ENCODE data around the gene PTPRO. TPM values are rescaled to one million over a fixed set of nuclear protein-coding genes. Genes with fewer than 3 reads are reported as not detected.

Gene PTPRO
- total RNA-seq, 1 donor from 2014 or later: 1.9 TPM

DNA sequence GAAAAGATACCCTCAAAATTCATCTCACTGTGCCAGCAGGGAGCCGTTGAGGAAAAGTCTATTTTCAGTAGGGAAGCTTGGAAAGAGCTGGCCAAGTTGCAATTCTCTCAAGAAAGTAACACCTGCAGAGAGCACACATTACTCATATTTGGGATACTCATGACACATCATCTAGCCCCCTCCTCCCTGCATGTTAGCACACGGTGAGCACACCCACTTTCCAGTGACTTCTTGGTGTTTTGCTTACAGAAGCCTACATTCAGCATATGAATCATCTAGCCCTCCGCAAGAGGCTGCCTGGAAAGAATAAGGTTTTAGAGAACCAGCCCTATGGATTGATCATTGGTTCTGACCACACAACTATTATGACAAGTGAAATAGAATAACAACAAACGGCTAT is 124.5 kb downstream of the PTPRO start:
- DNase-seq (ENCODE audit: low spot score): no peak

DNA sequence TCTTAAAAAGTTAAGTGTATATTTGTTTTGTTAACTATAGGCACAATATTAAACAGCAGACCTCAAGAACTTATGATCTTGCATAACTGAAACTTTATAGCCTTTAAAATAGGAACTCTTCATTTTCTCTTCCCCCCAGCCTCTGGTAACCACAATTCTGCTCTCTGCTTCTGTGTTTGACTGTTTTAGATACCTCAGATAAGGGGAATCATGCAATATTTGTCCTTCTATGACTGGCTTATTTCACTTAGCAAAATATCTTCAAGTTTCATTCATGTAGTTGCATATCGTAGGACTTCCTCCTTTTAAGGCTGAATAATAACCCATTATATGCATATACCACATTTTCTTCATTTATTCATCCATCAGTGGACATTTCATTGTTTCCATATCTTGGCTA is 131.3 kb downstream of the PTPRO start:
- DNase-seq (ENCODE audit: low spot score): no peak

DNA sequence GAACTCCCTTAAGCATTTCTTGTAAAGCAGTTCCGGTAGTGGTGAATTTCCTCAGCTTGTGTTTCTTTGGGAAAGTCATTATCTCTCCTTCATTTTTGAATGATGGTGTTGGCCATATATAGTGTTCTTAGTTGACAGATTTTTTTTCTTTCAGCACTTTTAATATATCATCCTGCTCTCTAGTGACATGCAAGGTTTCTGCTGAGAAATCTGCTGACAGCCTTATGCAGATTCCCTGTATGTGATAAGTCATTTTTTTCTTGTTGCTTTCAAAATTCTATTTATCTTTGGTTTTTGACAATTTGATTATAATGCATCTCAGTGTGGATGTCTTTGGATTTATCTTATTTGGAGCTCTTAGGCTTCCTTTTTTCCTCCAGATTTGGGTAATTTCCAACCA is 135.7 kb downstream of the PTPRO start:
- no peak for DNase-seq (ENCODE audit: low spot score)

DNA sequence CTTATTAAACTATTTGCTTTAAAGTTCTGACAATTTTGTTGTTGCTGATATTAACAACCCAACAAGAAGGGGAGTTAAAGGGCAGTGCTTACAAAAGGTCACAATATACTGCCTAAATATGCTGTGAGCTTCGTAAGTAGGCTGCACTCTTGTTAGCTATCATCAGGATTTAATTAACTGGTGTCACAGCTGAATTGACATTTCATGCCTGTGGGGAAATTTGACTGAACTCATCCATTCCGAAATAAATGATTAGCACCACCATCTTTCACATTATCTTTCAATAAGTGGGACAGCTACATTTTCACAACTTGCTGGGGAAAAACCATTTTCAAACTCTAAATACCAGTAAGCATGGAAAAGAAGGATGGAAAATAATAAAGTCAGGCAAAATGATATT is 146.6 kb downstream of the PTPRO start:
- no peak for DNase-seq (ENCODE audit: low spot score)

DNA sequence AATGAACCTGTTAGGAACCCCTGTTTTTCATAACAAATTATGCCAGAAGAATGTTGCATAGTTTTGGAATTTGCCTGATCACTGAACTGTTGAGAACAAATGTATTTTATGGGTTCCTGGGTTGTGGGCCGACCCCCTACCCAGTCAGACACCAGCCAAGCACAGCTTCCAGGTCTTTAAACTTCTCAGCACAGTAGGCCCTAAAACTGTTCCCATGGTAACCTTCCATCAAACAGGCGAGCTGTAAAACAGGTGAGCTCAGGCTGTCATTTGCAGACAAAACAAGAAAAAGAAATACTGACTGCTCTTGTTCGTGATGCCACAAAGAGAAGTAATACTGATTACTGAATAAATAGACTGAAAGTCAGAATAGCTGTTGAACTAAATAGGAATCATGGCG is 147.0 kb downstream of the PTPRO start:
- no peak for DNase-seq (ENCODE audit: low spot score)

DNA sequence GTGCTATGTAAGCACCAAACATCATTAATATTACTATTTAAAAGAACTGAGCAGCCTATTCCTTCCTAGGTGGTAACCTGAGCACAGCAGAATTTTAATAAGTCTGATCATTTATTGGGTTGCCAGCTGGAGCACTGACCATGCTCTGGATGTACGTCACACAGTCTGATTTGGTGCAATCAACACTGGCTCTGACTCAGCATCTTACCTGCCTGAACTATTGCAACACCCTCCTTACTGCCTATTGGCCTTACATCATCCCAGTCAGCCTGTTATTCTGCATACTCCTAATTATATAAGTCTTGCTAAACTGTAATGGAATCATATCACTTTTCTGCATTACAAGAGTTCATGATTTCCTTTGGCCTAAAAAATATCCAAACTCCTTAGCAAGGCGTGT is 149.7 kb downstream of the PTPRO start:
- no peak for DNase-seq (ENCODE audit: low spot score)

DNA sequence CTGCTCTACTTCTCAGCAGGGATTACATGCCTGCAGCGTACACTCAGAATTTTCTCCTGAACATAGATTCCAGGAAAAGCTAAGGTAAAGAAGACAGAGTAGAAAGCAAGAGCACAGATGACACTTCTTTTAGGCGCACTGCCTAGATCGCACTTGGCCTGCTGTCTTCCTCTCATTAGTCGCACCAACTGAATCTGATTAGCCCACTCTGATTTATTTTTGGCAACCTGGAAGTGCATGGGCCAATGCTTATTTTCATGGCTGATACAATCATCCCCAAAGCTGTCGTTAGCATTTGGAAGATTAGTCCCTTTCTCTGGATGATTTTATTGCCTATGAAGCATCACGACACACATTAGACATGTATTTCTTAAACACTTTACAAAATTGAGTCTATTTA is 152.5 kb downstream of the PTPRO start:
- DNase-seq (ENCODE audit: low spot score): no peak

DNA sequence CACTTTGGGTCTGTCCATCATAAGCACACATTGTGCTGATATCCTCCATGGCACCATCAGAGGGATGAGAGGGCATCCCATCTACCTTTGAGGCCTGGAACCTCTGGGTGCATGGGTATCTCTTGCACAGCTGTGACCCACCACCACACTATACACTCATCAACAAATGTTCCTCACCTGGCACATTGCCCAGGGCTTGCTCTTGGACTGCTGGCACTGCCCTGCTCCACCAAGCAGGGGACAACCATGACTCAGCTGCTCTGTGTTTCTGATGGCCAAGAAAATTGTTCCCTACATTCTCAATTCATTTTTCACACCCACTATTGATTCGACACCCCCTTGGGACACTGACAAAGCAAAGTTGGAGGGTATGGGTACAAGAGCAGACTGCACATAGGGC is 155.5 kb downstream of the PTPRO start:
- no peak for DNase-seq (ENCODE audit: low spot score)

DNA sequence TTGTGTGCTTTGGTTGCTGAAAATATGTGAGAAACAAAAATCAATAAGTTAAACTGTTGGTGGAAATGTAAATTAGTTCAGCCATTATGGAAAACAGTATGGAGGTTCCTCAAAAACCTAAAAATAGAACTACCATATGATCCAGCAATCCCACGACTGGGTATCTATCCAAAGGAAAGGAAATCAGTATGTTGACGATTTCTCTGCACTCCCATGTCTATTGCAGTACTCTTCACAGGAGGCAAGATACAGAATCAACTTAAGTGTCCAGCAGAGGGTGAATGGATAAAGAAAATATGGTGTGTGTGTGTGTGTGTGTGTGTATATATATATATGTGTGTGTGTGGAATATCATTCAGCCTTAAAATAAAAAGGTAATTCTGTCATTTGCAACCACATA is 159.5 kb downstream of the PTPRO start:
- DNase-seq (ENCODE audit: low spot score): no peak

DNA sequence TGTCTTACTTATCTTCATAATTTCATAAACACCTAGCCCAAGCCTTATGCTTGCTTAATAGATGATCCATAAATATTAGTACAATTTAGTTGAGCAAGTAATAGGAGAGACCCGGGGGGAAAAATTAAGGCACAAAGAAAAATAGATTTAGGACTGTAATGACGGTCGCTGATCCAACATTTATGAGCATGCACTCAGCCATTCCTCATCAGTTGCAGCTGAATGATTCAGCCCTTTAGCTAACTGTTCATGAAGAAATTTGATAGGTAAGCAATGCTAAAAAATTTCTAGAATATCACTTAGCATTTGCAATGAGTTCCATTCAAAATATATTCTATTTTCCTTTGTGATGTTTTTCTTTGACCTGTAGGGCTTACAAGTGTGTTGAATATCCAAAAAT is 163.2 kb downstream of the PTPRO start:
- no peak for DNase-seq (ENCODE audit: low spot score)

DNA sequence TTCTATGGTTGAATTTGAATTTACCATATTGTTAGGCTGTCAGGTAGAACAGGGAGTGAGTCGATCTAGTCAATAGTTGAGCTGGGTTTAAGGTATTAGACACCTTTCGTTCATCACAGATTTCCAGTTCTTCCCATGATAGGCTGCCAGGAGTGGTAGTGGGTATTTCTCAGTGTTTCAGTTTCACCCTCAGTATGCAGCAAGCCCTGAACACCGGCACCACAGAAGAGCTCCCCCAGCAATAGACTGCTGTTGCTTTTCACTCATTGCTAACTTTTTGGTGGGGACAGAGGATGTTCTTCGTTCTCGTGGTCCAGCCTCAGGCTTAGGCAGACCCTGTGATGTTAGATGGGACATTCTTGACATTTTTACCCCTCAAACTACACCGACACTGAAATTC is 164.6 kb downstream of the PTPRO start:
- DNase-seq (ENCODE audit: low spot score): no peak

DNA sequence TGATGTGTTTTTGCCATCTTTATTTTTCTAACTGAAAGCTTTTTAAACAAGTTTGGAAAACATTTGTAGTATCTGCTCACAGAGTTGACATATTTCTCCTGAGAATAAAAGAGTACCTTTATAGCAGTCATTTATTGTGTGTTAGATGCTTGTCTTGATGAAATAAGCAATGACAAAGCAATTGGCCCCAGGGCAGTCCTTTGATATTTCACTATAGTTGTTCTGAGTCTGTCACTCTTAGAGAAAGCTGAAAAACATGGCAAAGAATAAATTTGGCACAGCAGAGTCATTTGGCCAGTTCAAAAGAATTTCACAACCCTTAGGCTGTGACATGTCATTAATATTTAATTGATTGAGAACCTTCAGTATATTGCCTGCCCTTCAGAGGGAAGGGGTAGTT is 166.2 kb downstream of the PTPRO start:
- no peak for DNase-seq (ENCODE audit: low spot score)

DNA sequence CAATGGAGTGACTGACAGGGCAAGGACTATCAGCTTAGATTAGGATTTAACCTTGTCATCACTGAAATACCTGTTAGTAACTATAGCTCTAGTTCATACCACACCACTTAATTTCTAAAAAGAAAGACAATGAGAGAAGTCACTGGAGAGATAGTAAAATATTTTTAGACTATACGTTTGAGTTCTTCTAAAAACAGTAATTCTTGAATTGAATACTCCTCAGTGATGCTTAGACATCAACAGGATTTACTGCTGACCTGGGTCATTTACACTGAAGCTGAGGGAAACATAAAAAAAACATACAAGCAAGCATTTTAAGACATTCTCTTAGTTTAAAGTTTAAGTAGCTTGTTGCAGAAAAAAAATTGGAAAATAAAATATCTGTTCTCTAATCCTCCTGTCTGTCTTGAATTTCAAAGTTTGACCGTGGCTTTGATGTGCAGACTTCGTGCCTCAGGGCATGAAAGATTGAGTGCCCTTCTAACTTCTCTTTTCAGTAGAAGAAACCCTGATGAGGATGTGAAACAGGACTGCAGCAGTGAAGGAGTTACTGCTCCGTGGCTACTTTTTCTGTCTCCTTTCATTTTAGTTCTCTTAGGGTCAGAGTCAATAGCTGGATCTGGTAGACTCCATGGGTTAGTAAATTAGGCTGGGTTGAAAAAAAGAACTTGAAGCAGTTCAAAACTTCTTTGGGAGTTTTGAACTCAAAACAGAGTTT is 172.2 kb downstream of the PTPRO start:
- DNase-seq (ENCODE audit: low spot score): no peak

DNA sequence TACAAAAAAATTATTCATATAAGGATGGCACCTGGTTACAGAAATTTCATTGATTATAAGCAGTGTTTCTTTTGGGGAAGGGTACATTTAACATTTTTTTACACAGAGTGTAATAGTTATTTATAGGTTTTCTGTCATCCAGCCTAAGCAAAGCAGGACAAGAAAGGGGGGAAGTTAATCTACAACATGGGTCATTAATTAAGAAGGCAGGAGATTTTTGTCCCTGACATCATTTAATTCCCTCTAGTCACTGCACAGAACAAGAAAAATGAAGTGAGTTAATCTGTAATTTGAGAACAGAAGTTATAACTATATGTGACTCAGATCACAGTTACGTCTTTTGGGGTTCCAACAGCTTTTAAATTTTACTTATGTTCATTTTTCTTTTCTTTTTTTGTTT is 173.4 kb downstream of the PTPRO start:
- no peak for DNase-seq (ENCODE audit: low spot score)

DNA sequence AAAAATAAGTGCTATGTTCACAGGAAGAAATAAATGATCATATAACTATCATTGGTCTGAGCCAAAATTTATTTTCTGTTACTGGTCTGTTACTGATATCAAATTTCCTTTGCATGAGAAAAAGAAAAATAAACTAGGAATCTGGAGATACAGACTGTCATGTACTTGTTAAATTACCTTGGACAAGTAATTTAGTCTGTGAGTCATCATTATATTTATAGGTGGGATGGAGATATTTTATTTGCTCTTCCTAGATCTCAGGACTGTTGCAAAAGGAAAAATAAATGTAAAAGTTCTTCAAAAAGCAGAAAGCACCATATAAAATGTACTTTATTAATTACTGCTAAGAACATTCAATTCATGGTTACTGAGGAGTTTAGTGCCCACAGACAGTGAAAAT is 174.4 kb downstream of the PTPRO start:
- DNase-seq (ENCODE audit: low spot score): no peak

DNA sequence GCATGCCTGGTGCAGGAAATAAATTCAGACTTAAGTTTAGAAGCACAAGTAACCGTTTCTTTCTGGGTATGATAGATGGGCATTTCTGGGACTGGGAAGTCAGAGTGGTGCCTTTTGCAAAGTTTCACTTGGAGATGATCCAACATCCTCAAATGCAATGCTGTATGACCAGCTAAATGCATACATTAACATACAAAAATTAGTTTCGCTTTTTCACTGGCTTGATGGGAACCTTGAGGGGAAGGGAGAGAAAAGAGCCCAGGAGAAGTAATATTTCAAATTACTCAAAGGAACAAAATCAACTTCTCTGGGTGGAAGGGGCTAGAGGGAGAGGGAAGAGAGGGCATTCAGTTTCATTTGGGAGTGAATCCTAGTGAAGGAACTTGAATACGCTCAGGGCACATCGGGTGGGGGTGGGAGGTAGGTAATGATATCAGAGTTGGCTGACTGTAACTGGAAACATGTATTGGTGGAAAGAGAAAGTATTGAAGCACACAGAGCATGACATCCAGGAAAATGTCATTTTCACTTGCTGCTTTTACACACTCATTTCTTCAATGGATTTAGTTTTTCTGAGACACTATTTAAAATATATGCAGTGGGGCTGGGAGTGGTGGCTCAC is 175.5 kb downstream of the PTPRO start:
- DNase-seq (ENCODE audit: low spot score): no peak

DNA sequence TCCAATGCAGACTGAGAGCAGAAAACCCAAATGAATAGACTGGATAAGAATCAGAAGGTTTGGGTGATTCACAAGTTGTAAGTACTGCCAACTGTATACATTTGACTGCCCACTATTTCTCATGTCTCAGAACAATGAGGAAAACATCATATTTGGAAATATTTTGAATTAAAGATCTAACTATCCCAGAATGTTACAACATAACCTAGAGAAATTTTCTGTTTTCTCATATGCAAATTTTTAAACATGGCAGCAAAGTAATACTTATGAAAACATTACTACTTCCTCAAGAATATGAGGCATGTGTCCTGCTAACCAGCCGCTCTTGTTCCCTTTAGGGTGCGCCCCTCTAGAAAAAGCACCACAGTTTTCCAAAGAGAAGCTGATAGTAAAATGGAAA is 179.9 kb downstream of the PTPRO start:
- no peak for DNase-seq (ENCODE audit: low spot score)

DNA sequence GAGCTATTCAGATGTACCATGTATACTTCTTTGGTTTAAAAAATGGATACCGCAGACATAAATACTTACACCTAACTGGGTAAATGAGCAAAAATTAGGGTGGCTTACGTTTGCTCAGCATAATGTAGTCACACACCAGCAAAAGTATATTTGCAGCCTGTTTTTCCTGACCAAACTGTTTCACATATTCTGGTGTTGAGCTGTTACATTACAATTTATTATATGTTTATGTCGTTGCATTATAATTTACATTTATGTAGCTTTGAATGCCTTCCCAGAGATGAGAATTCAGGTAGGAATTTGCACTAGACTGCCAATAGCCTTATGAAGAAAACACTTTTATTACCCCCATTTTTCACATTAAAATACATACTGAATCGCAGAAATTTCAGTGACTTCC is 183.3 kb downstream of the PTPRO start:
- no peak for DNase-seq (ENCODE audit: low spot score)

DNA sequence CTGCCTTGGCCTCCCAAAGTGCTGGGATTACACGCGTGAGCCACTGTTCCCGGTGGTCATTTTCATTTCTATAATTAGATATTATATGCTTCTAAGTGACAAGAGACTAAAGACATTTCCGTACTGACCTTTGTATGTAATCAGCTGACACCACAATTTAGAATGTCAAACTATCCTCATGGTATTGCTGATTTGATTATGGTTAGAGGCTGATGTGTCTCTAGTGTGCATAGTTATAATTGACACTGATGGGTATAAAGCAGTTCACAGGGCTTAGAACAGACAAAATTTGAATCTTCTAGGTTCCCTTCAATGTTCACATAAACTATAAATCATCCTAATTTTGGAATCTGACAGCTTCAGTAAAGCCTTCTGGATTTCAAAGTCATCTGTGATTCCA is 192.7 kb downstream of the PTPRO start:
- no peak for DNase-seq (ENCODE audit: low spot score)

DNA sequence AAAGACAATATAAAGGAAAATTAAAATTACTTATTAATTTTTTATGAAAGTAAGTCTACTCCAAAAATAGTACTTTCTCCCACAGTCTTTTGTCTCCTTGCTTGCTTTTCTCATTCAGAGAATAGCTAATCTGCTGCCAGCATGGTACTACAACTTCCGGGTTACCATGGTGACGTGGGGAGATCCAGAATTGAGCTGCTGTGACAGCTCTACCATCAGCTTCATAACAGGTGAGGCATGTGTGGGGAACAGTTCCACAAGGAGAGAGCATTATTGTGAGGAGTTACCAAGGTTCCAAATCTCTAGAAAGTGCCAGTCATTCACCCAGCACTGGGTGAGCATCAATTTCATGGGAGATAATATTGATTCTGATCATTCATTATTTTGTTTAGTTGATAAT is 197.8 kb downstream of the PTPRO start:
- DNase-seq (ENCODE audit: low spot score): no peak

DNA sequence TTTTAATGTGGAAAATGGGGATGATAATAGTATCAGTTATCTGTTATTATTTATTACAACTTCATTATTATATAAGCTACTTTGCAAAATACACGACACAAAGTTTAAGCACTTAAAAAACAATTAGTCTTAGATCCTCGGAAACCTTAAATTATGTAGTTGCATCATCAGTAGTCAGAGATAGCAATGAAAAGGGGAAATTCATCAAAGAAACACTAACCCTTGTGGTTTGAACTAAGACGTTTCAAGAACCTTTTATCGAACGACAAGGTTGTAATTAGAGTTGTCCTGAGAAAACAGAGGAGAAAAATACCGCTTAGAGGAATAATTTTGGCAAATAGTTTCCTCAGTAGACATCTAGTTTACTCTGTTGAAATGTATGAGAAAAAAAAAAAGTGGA is 198.5 kb downstream of the PTPRO start:
- no peak for DNase-seq (ENCODE audit: low spot score)

DNA sequence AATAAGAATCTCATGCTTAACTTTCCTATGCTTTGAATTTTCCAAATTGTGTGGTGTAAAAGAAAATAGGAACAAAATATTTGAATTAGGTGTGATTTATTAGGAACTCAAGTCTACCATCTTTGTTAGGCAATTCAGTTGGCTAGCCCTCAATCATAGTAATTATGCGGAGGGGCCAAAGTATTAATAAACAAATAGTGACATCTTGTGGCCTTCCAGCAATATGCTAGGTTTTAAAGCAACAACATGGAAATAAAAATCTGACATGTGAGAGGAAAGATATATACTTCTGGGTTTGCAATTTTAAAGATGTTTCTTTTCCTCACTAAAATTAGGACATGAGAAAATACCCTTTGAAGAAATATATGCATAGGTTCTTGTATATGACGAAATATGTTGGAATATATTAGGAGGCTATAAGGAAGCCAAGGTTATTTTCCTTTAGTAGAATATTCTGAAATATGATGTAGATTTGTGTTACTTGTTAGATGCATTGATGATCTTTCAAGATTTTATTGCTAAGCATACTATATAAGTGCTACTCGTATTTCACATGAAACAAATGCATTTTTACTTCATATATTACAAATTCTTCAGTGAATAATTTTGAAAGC is 200.4 kb downstream of the PTPRO start:
- DNase-seq (ENCODE audit: low spot score): no peak

DNA sequence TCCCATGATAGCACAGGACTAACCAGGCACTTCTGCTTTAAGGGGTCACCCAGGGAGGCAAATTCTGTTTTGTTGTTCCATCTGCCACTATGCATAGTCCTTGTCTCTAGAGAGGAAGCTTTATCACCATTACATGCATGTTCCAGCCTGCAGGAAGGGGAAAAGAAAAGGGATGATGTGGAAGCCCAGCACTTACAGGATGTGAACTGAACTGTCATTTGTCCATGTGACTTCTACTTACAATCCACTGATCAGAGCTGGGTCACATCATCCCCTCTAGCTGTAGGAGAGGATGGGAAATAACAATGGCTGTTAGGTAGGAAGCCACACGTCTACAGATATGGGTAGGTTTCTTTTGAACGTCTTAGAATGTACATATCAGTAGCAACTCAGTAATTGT is 203.1 kb downstream of the PTPRO start:
- DNase-seq (ENCODE audit: low spot score): no peak

DNA sequence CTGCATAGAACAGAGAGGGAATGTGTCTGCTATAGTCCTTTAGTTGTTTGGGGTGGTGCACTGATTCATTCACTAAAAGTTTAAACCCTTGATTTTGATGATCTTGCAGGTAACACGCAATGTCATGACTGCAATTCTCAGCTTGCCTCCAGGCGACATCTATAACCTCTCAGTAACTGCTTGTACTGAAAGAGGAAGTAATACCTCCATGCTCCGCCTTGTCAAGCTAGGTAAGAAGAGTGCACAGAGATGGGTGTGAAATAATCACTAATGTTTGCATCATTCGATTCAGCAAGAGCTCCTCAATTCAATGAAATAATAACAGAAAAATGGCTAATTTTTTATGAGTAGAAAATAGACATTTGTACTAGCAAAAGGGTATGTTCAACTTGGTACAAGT is 203.7 kb downstream of the PTPRO start:
- no peak for DNase-seq (ENCODE audit: low spot score)

All from mucosa of gallbladder (tissue), 1 donor.